Measurements from ENCODE around the gene OTUD1.
A peak's percentile ranks its signal among the peaks of the same experiment; 100 is the strongest.

OTUD1 gene

DNA sequence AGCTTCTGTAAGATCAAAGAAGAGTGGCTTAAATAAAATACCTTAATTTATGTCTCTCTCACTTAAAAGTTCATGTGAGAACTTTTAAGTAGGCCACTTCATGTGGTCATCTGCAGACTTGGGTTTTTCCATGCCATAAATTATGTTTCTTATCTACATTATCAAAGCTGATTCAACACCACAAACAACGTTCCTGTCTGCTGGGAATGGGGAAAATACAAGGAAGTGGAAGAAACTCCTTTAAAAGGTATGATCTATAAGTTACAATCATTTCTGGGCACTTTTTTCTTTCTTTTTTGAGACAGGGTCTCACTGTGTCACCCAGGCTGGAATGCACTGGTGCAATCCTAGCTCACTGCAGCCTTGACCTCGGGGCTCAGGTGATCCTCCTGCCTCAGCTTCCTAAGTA lies 16.9 kb upstream of the OTUD1 start:
- no peak for DNase-seq

DNA sequence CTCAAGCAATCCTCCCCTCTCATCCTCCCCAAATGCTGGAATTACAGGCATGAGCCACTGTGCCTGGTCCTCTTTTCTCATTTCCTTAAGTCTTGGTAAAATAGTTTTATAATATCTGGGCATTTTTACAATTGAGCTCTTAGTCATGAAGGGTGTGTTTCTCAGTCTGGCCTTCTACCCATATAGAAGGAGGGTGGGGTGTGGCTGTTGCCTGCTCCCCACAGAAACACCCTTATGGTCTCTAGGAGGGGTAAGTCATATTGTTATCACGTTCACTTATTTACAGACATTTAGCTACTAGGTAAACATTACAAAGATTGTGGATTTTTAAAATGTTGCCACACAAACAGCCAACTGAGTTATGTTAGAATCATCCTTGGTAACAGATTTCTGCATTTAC lies 6.7 kb upstream of the OTUD1 start:
- DNase-seq: no peak

DNA sequence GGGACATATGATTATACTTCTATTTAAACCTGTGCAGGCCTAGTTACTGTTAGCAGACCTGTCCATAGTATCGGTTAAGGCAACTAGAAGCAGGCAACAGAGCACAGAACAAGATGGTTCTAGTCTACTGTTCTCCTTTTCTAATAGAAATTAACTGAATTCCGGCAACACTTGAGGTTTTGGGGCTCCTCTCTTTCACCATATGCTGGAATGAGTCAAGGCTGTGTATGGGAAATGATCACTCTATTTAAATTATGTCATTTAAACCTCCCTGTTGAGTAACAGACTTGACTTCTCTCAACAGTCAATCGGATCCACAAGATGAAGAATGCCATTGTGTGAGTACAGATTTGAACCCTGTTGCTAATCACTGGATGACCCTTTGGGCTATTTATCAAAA lies 6.2 kb upstream of the OTUD1 start:
- DNase-seq: no peak

DNA sequence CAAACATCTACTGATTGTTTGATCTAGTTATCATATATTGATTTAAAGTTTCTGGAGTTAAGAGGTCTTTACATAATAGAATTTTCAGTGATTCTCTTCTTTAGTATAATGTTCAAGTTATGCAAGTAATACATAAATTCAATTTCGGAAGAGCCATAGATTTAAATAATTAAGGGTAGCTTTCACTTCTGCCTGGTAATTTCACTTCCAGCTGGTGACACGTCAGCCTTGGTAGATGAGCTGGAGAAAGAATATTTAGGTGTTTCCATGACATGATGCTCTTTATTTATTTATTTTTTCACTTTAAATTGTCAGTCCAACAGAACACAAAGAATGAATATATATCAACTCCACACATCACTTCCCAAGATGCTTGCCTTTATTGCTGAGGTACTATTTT lies 5.2 kb upstream of the OTUD1 start:
- DNase-seq: no peak

DNA sequence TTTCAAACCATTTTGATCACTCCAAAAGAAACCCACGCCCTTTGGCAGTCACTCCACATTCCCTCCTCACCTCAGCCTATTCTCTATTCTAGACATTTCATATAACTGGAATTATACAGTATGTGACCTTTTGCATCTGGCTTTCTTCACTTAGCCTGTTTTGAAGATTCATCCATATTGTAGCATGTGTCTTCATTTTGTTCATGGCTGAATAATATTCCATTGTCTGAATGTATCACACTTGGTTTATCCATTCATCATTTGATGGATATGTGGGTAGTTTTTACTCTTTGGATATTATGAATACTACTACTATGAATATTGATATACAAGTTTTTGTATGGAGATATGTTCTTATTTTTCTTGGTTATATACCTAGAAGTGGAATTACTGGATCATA lies 3.5 kb upstream of the OTUD1 start:
- DNase-seq: no peak

DNA sequence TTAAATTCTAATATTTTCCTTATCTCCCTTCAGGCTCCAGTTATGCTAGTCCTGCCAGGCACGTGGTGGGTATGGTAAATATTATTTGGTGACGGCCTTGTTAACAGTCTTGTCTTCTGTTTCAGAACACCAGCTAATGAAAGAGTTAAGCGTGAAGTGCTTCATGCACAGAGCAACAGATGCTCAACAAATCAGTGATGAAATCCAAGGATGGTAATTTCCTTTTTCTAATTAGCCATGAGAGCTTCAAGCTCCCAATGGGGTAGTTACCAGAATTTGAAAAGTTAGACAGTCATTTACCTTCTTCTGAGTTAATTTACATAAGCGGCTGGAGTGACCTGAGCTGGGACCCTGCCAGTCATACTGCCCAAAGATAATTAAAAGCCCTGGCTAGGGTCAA lies 1.9 kb upstream of the OTUD1 start:
- DNase-seq: no peak

DNA sequence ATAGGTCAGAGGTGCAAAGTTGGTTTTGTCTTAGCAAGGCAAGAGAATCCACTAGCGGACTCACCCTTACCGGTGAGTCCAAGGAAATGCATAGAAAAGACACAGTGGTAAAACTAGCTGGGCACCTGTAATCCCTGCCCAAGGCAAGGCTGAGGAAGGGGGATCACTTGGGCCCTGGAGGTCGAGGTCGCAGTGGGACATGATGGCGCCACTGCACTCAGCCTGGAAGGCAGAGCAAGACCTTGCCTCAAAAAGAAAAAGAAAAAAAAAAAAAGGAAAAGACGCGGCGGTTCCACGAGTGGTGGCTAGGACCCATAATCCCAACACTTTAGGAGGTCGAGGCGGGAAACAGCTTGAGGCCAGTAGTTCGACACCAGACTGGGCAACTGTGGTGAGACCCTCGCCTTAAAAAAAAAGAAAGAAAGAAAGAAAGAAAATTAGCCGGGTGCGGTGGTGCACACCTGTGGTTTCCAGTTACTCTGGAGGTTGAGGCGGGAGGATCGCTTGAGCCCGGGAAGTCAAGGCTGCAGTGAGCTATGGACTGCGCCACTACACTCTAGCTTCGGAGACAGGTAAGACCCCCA lies 820 bp upstream of the OTUD1 start:
- no peak for DNase-seq

DNA sequence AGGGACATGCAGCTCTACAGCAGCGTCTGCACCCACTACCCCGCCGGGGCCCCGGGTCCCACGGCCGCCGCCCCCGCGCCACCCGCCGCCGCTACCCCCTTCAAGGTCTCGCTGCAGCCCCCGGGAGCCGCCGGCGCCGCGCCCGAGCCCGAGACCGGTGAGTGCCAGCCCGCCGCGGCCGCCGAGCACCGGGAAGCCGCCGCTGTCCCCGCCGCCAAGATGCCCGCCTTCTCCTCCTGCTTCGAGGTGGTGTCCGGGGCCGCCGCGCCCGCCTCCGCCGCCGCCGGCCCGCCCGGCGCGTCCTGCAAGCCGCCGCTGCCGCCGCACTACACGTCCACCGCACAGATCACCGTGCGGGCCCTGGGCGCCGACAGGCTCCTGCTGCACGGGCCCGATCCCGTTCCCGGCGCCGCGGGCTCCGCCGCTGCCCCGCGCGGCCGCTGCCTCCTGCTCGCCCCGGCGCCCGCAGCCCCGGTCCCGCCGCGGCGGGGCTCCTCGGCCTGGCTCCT lies 631 bp downstream of the OTUD1 start:
- DNase-seq: peak in 3 of 5 experiments; percentile 14 to 45 (median 19)

DNA sequence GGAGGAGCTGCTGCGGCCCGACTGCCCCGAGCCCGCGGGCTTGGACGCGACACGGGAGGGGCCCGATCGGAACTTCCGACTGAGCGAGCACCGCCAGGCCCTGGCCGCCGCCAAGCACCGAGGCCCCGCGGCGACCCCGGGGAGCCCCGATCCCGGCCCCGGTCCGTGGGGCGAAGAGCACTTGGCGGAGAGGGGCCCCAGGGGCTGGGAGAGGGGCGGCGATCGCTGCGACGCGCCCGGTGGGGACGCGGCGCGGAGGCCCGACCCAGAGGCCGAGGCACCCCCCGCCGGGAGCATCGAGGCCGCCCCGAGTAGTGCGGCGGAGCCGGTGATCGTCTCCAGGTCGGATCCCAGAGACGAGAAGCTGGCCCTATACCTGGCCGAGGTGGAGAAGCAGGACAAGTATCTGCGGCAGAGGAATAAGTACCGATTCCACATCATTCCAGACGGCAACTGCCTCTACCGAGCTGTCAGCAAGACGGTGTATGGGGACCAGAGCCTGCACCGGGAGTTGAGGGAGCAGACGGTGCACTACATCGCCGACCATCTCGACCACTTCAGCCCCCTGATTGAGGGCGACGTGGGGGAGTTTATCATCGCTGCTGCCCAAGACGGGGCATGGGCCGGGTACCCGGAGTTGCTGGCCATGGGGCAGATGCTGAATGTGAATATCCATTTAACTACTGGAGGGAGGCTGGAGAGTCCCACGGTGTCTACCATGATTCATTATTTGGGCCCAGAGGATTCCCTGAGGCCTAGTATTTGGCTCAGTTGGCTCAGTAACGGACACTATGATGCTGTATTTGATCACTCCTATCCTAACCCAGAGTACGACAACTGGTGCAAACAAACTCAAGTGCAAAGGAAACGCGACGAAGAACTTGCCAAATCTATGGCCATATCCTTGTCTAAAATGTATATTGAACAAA lies 1.4 kb downstream of the OTUD1 start:
- DNase-seq: peak in 4 of 5 experiments; percentile 10 to 42 (median 11)

DNA sequence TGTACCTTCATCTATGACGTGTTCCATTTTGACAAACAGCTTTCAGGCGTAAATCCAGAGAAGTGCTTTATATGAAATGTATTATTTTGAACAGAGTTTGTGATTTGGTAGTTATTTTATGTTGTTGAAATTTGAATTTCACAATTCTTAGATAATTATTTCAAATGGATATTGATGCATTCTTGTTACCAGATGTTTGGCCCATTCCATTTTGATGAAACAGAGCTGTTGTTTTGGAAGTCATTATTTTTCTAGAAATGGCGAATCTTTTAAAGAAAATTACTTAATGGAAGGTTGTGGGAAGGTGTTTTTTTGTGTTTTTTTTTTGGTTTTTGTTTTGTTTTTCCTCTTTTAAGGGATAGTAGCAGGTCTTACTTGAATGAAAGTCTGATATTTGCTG lies 2.4 kb downstream of the OTUD1 start:
- DNase-seq: no peak

DNA sequence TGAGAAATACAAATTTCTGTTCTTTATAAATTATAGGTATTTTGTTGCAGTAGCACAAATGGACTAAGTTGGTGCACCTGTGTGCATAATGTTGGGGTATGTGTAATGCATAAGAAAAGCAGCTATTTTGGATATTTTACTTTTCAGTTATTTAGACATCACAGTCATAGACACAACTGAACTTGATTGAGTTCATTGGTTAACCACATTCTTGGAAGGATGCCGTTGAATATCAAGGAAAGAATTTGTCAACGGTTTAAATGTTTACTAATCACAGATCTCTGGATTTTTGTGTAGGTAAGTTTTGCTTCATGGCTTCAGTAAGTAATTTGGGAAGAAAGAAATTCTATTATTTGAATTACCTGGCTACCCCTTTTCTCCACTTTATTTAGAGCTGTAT lies 4.1 kb downstream of the OTUD1 start:
- DNase-seq: no peak

DNA sequence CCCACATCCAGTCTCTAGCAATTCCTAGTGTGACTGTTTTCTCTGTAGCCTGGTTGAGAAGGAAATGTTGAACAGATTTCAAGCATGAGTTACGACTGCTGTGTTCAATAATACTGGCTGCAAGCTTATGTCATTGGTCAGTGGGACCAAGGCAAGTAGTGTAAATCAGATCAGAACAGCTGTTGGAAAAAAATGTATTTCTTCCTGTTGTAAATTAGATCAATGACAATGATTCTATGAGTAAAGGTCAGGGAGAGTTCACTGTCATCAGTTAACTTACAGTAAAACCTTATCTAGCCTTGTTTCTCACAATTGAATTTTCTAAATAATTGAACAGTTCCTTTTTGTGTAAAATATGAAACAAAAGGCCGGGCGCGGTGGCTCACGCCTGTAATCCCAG lies 6.7 kb downstream of the OTUD1 start:
- DNase-seq: no peak

DNA sequence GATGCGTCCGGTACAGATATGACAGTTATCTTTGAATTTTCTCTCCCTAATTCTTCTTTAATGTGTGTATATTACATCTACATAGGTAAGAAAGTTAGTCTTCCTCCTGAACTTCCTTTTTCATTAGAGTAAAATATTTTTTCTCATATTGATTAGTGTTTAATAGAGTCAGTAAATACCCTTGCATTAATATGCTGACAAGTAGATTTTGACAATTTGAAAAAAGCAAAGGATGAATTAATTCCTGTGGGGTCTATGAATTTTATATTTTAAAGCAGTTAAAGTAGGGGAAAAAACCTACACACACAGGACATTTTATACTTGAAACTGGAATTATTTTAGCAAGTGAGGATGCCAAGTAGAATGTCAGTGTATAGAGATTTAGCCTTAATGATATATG lies 9.4 kb downstream of the OTUD1 start:
- DNase-seq: no peak

DNA sequence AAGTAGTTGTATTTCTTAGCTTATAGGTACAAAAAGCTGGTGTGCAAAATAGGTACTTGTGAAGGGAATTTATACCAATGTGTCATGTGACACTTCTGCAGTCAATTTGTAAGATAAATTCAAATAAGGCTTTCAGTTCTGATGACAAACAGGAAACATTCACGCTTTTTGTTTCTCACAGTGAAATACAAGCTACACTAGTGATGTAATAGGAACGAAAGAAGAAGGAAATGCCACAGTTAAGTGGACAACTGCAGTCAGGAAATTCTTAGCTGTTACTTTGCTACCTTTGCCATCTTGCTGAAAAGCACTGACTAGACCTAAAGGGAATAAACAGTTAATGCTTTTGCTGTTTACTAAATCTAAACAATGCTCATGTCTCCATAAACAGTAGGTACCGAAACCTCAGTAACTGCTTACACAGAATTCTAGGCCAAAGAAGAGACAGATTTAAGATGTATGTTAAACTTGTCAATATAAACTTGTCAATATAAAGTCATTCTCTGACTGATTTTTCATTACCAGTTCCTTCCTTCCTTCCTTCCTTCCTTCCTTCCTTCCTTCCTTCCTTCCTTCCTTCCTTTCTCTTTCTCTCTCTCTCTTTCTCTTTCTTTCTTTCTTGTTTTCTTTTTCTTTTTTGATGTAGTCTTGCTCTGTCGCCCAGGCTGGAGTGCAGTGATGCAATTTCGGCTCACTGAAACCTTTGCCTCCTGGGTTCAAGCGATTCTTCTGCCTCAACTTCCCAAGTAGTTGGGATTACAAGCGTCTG lies 10.1 kb downstream of the OTUD1 start:
- DNase-seq: peak in 1 of 5 experiments; percentile 62

DNA sequence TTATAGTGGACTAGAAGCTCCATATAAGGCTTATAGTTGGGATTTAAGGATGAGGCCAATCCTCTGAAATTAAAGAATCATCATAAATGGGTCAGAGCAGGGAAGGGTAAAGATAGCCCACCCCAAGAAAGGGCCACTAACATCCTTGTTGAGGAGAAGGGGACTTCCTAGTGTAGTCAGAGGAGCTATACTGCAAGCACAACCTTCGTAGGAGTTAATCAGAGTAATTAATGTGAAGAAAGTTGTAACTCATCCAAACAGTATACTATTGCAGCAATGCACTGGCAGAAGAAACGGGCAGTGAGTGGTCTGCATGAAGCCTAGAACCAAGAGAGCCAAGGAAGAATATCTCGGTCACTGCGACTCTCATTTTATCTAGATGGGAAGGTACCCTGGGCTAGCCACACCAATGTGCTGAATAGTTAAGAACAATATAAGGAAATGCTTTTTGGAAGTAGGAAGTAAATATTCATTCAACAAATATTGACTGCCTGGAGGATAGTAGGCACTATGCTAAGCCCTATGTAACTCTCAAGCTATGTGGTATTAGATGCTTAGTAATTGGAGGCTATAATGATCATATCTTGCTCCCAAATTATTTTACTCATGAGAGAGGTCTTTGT lies 13.3 kb downstream of the OTUD1 start:
- DNase-seq: no peak

DNA sequence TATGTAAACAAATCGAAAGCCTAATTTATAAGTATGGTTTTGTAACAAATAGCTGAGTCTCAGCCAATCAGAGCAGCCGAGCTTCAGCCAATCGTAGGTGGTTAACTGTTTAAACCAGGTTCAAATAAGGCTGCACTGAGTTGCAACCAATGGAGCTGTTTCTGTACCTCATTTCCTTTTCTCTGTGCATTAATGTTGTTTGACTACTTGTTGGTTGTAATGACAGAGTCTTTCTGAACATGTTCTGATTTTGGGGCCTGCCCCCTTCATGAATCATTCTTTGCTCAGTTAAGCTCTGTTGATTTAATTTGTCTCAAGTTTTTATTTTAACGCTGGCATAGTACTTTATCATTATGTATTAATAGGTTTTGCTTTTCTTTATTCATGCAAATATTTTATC lies 14.6 kb downstream of the OTUD1 start:
- DNase-seq: no peak

DNA sequence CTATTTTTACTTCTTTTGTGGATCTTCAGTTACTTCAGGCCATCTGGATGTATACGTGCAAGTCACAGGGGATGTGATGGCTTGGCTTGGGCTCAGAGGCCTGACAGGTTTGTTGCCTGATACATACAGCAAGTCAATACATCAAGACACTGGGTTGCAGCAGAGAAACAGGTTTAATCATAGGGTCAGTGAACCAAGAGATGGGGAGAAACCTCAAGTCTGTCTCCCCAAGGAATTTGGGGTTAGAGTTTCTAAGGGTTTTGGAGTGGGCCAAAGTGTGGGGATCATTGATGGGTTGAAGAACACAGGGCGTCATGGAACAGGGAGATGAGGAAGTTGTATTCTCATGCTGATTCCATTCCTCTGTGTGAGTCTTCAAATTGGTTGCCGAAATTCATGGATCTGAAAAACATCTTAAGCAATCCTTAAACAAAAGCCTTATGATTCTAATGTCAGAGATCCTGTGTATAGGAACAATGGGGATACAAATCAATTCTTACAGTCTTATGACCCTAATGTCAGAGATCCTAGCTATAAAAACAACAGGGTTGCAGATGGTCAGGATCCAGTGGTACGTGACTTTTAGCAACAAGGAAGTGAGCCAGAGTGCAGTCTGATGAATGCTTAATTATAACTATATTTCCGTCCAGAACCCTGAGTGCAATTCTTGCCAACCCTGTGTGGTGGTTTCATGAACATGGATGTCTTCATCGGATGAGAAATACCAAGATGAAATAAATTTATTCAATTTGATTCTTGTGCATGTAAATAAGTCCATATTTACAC lies 18.9 kb downstream of the OTUD1 start:
- no peak for DNase-seq

DNA sequence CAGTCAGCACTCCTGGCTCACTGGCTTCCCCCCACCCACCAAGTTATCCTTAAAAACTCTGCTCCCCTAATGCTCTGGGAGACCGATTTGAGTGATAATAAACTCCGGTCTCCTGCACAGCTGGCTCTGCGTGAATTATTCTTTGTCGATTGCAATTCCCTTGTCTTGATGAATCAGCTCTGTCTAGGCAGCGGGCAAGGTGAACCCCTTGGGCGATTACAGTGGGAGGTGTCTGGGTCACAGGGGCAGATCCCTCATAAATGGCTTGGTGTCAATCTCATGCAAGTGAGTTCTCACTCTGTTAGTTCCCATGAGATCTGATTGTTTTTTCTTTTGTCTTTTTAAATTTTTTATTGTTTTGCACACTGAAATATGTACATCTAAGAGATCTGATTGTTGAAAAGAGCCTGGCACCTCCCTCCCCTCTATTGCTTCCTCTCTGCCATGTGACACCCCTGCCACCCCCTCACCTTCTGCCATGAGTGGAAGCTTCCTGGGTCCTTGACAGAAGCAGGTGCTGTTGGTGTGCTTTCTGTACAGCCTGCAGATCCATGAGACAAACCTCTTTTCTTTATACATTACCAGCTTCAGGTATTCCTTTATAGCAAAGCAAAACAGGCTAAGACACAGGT lies 20.5 kb downstream of the OTUD1 start:
- DNase-seq: no peak

DNA sequence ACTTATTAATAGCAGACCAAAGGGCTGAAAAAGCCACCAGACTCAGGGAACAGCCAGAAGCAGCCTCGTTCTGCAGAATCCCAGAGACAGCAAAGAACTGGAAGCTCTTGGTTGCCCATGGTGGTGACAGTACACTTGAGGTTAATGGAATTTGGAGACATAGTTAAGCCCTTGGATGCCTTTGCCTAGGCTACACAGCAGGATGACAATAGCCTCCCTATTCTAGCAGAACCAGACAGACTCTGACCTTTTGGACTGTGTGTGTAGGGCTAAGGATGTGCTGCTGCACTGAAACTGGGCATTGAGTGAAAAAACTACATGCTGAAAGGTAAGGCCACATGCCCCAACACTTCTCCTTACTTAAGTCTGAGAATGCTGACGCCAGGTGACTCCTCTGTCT lies 22.7 kb downstream of the OTUD1 start:
- no peak for DNase-seq

DNA sequence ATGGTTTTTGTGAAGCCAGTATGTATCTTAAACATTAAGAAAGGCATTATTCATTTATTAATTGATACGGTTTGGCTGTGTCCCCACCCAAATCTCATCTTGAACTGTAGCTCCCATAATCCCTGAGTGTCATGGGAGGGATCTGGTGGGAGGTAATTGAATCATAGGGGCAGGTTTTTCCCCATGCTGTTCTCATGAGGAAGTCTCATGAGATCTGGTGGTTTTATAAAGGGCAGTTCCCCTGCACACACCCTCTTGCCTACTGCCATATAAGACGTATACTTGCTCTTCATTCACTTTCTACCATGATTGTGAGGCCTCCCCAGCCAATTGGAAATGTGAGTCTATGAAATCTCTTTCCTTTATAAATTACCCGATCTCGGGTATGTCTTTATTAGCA lies 28.1 kb downstream of the OTUD1 start:
- DNase-seq: no peak

DNA sequence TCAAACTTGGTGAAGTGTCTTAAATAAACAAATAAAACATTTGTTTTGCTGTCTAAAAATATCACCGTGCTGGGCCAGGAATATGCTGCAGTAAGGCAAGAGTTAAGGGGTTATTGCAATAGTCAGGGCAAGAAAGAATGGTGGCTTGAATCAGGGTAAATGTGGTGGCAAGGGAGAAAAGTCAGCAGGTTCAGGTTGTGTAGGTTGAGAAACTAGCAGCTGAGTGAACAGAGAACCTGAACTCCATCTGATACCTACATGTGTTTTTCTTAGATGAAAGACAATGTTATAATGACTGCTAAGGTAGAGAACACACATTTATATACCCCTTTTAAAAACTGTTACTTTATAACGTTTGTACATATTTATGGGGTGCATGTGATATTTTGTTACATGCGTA lies 28.7 kb downstream of the OTUD1 start:
- DNase-seq: no peak
